ENCODE measurements around the gene BCL11A.

- TF ChIP-seq JUNB (IDR thresholded peaks at IDR 0.05; ENCODE audit: unreplicated experiment) (no peak), CREB1 (CRISPR knock-in tag; IDR thresholded peaks at IDR 0.05; ENCODE audit: low read depth) (no peak), CTCF (conservative IDR thresholded peaks at IDR 0.05; ENCODE audit: low read depth in 2 of 2) (no peak), EZH2 (IDR thresholded peaks at IDR 0.05; ENCODE audit: low read depth, unreplicated experiment) (no peak)
Measured at GRCh38 chr2:60513996-60514395, 39.5 kb downstream of the BCL11A start.

Measured in GM23338 (cell line).